K562 (cell line): ENCODE data around the gene CSE1L. TPM values are rescaled to one million over a fixed set of nuclear protein-coding genes. Genes with fewer than 3 reads are reported as not detected.
A peak's percentile ranks its signal among the peaks of the same experiment; 100 is the strongest.

Experiments
- ATF2 ChIP-seq: sonication (generic); formaldehyde crosslinking; IDR thresholded peaks from 2 replicates; pipeline ENCODE4 v1.8.1; 2022; ENCODE audit warnings: missing genetic modification reagents
- CEBPB ChIP-seq: fragments of 450-650 bp; IDR thresholded peaks from 2 replicates; pipeline ENCODE4 v1.6.1; 2016; ENCODE audit warnings: missing genetic modification characterization, missing compliant biosample characterization
- CHD1 ChIP-seq: fragments of 200-600 bp; sonication (generic); IDR thresholded peaks from one replicate; pipeline ENCODE4 v1.6.1; 2012; ENCODE audit warnings: mild to moderate bottlenecking, moderate library complexity, low read length, inconsistent platforms
- CHD4 ChIP-seq: fragments of 200-600 bp; sonication (generic); IDR thresholded peaks from 3 replicates; pipeline ENCODE4 v1.6.1; 2012; ENCODE audit warnings: low read depth, mild to moderate bottlenecking, mixed read lengths, low read length, inconsistent platforms; ENCODE audit not compliant: insufficient read depth, insufficient replicate concordance, poor library complexity, severe bottlenecking
- HCFC1 ChIP-seq: IDR thresholded peaks from 2 replicates; pipeline ENCODE4 v1.6.1; 2012; ENCODE audit warnings: low read depth, low read length, improper control_type of control experiment
- KLF16 ChIP-seq: IDR thresholded peaks from 2 replicates; pipeline ENCODE4 v1.6.1; 2016; ENCODE audit warnings: antibody characterized with exemption
- POLR3G ChIP-seq: IDR thresholded peaks from 2 replicates; pipeline ENCODE4 v1.6.1; 2011; ENCODE audit not compliant: insufficient read length, insufficient replicate concordance; ENCODE audit errors: extremely low read depth
- RCOR1 ChIP-seq, 2 experiments: IDR thresholded peaks; 2 replicates each; pipeline ENCODE4 v1.6.1; 2012; ENCODE audit warnings: low read depth in 2 of 2, low read length in 2 of 2, borderline replicate concordance in 1 of 2, improper control_type of control experiment in 1 of 2
- RREB1 ChIP-seq: fragments of 250-450 bp; sonication (Bioruptor Pico); IDR thresholded peaks from 2 replicates; pipeline ENCODE4 v1.4.0; 2020
- ZNF12 ChIP-seq: sonication (generic); formaldehyde crosslinking; IDR thresholded peaks from 2 replicates; pipeline ENCODE4 v1.4.0; 2020; ENCODE audit warnings: mild to moderate bottlenecking, missing genetic modification reagents
- ZNF274 ChIP-seq: IDR thresholded peaks from 2 replicates; pipeline ENCODE4 v1.6.1; 2011; ENCODE audit warnings: low read depth, mild to moderate bottlenecking, low read length, moderate library complexity, borderline replicate concordance
- ZNF318 ChIP-seq, 2 experiments: fragments of 450-650 bp; IDR thresholded peaks; 2 replicates each; pipeline ENCODE4 v1.6.1; 2016; ENCODE audit warnings: mild to moderate bottlenecking in 2 of 2, borderline replicate concordance in 1 of 2, low read depth in 1 of 2, moderate library complexity in 1 of 2
- polyA plus RNA-seq, 8 experiments: library from polyadenylated mRNA; depleted of rRNA in 4 of 8; stranded (reverse) in 5 of 8; unstranded in 3 of 8; fragments of >200 nt; fragmentation: Nextera tagmentation in 2 of 8; fragmentation: Illumina TruSeq in 1 of 8; extraction: Ambion mirVana in 2 of 8; extraction: Trizol in 1 of 8; gene quantifications; 2 replicates each; pipeline versions ENCODE4 v1.2.1 to v1.2.3, GENCODE V29; 2011 to 2014; ENCODE audit warnings: inconsistent platforms in 1 of 8, missing spikeins in 1 of 8
- total RNA-seq, 7 experiments: library from RNA; depleted of rRNA in 6 of 7; stranded (reverse); fragments of >200 nt in 6 of 7; fragmentation: Illumina TruSeq in 2 of 7; extraction: Trizol in 2 of 7; gene quantifications; 2 replicates each; pipeline versions ENCODE4 v1.2.1 to v1.2.3, GENCODE V29; 2011 to 2021; ENCODE audit warnings: low replicate concordance in 1 of 7

CSE1L gene
- total and polyA plus RNA-seq, 9 of the 15 experiments (the other 6 are each of a cell fraction or from before 2014, with no cell fraction given): 138 to 280 (median 209) TPM

GRCh38 chr20:49132995-49133478 lies 86.9 kb downstream of the CSE1L start (continued):
- TF ChIP-seq RCOR1 (IDR thresholded peaks at IDR 0.05; ENCODE audit: borderline replicate concordance in 1 of 2, low read depth in 2 of 2, low read length in 2 of 2) (peak in 1 of 2 experiments; percentile 61; a peak in 1 of 4 replicates), RREB1 (CRISPR knock-in tag) (no peak), CHD1 (no peak), POLR3G (no peak), CEBPB (no peak), KLF16 (no peak), ZNF318 (IDR thresholded peaks at IDR 0.05; ENCODE audit: borderline replicate concordance in 1 of 2, low read depth in 1 of 2) (no peak), HCFC1 (no peak), CHD4 (no peak), ATF2 (CRISPR knock-in tag) (no peak), ZNF274 (no peak), ZNF12 (CRISPR knock-in tag) (no peak)
